Endothelial cell of umbilical vein (primary cell): ENCODE measurements around the gene TRIM47. TPM values are rescaled to one million over a fixed set of nuclear protein-coding genes. Genes with fewer than 3 reads are reported as not detected.

Experiments
- BruUV-seq: library from RNA; stranded (reverse); fragments of 400-500 nt; replicated peaks from 2 replicates; lab custom pipeline; 2021; lab: Mats Ljungman, UMichigan
- CTCF ChIA-PET: fragments of 300-600, 350-600 bp; sonication (Branson Sonifier 250); formaldehyde crosslinking; loops from one replicate; lab custom pipeline; 2021; ENCODE audit warnings: antibody characterized with exemption, inconsistent platforms; lab: Charles Lee
- POLR2A ChIA-PET: fragments of 300-600, 350-600 bp; sonication (Branson Sonifier 250); formaldehyde crosslinking; loops from one replicate; lab custom pipeline; 2021; ENCODE audit warnings: antibody characterized with exemption, inconsistent platforms; lab: Charles Lee
- DNase-seq: peaks from one replicate; pipeline ENCODE4 v3.0.0-alpha.2; 2011; ENCODE audit warnings: low read depth, low spot score
- FAIRE-seq: peaks from 2 replicates; lab custom pipeline; 2011; peaks lifted over from hg19 to GRCh38; lab: Jason Lieb, UNC
- H2AFZ ChIP-seq: 2 replicates; pipeline ENCODE4 v1.6.0; 2012; ENCODE audit warnings: low read depth, low read length, control low read depth, inconsistent platforms
- H3K27ac ChIP-seq: 2 replicates; pipeline ENCODE4 v1.5.1; 2011; ENCODE audit warnings: low read depth, mild to moderate bottlenecking, control low read depth, low read length, moderate library complexity; ENCODE audit not compliant: insufficient read depth
- H3K27me3 ChIP-seq, 2 experiments: 2 replicates each; pipeline versions ENCODE4 v1.6.0 to v1.6.1; 2011; ENCODE audit warnings: low read length in 2 of 2, mixed read lengths in 1 of 2; ENCODE audit not compliant: control insufficient read depth in 2 of 2, insufficient read depth in 2 of 2
- H3K36me3 ChIP-seq, 2 experiments: 2 replicates in 1 of 2; 3 replicates in 1 of 2; pipeline ENCODE4 v1.5.1; 2011; ENCODE audit warnings: low read length in 2 of 2, mild to moderate bottlenecking in 1 of 2, moderate library complexity in 1 of 2; ENCODE audit not compliant: control insufficient read depth in 2 of 2, insufficient read depth in 2 of 2; ENCODE audit errors: extremely low read depth in 1 of 2
- H3K4me1 ChIP-seq: 3 replicates; pipeline ENCODE4 v1.5.1; 2011; ENCODE audit warnings: mild to moderate bottlenecking, low read length; ENCODE audit not compliant: control insufficient read depth, insufficient read depth; ENCODE audit errors: extremely low read depth
- H3K4me2 ChIP-seq: 2 replicates; pipeline ENCODE4 v1.6.1; 2011; ENCODE audit warnings: low read length, control low read depth, mixed read lengths; ENCODE audit not compliant: insufficient read depth
- H3K4me3 ChIP-seq, 3 experiments: fragments of 200-600 bp in 1 of 3; sonication (generic), shearing (Covaris generic) in 1 of 3; replicated peaks in 1 of 3; 2 replicates each; pipeline ENCODE4 v1.5.1; 2011 to 2016; ENCODE audit warnings: control low read depth in 3 of 3, low read length in 3 of 3, mild to moderate bottlenecking in 2 of 3, inconsistent platforms in 1 of 3, low read depth in 1 of 3, moderate library complexity in 1 of 3; ENCODE audit not compliant: insufficient read depth in 1 of 3
- H3K79me2 ChIP-seq: 2 replicates; pipeline ENCODE4 v1.6.0; 2012; ENCODE audit warnings: low read length, inconsistent platforms; ENCODE audit not compliant: control insufficient read depth, insufficient read depth
- H3K9ac ChIP-seq: replicated peaks from 2 replicates; pipeline ENCODE3; 2011; ENCODE audit warnings: low read length, control low read depth; ENCODE audit not compliant: insufficient read depth; ENCODE audit errors: extremely low read depth
- H3K9me1 ChIP-seq: replicated peaks from 3 replicates; pipeline ENCODE4 v1.6.0; 2011; ENCODE audit warnings: mild to moderate bottlenecking, low read length; ENCODE audit not compliant: control insufficient read depth, insufficient read depth; ENCODE audit errors: extremely low read depth
- H3K9me3 ChIP-seq: replicated peaks from 2 replicates; pipeline ENCODE4 v1.5.1; 2012; ENCODE audit warnings: low read length, inconsistent platforms; ENCODE audit not compliant: control insufficient read depth, insufficient read depth
- H4K20me1 ChIP-seq: replicated peaks from 2 replicates; pipeline ENCODE3; 2011; ENCODE audit warnings: mild to moderate bottlenecking, low read length; ENCODE audit not compliant: control insufficient read depth, insufficient read depth; ENCODE audit errors: extremely low read depth
- FOS ChIP-seq: IDR thresholded peaks from 2 replicates; pipeline ENCODE4 v1.6.1; 2011; ENCODE audit warnings: mild to moderate bottlenecking, low read length, moderate library complexity, borderline replicate concordance; ENCODE audit not compliant: insufficient read depth
- GATA2 ChIP-seq: IDR thresholded peaks from 2 replicates; pipeline ENCODE4 v1.7.0; 2011; ENCODE audit warnings: low read depth, mild to moderate bottlenecking, moderate library complexity, mixed read lengths, low read length; ENCODE audit not compliant: insufficient read length, insufficient read depth
- JUN ChIP-seq: IDR thresholded peaks from 2 replicates; pipeline ENCODE4 v1.6.1; 2011; ENCODE audit warnings: borderline replicate concordance, low read depth; ENCODE audit not compliant: insufficient read length, insufficient read depth
- MAX ChIP-seq: IDR thresholded peaks from 2 replicates; pipeline ENCODE4 v1.6.1; 2011; ENCODE audit not compliant: insufficient read depth, insufficient read length
- MYC ChIP-seq: IDR thresholded peaks from one replicate; pipeline ENCODE4 v1.6.1; 2011; ENCODE audit warnings: mild to moderate bottlenecking, low read depth, low read length
- POLR2A ChIP-seq: IDR thresholded peaks from 2 replicates; pipeline ENCODE4 v1.6.1; 2012; ENCODE audit warnings: low read depth, mild to moderate bottlenecking, control low read depth, low read length
- POLR2AphosphoS5 ChIP-seq: IDR thresholded peaks from 2 replicates; pipeline ENCODE4 v1.6.1; 2012; ENCODE audit warnings: low read depth, mild to moderate bottlenecking, control low read depth, low read length, moderate library complexity; ENCODE audit not compliant: insufficient read depth
- dilution Hi-C: fragments of 300-500 bp; cut with MboI; formaldehyde crosslinking; loops from one replicate; pipeline ENCODE4 v1.15.0; 2019; ENCODE audit warnings: low sequenced_read_pairs; ENCODE audit not compliant: extremely low pct_ligation_motif_present
- intact Hi-C: fragments of 100-400 bp; cut with micrococcal nuclease; formaldehyde crosslinking; loops from one replicate; pipeline ENCODE4 v1.10.0; 2022
- polyA plus RNA-seq, 4 experiments: library from polyadenylated mRNA; depleted of rRNA in 3 of 4; stranded (reverse) in 3 of 4; unstranded in 1 of 4; fragments of >200 nt; gene quantifications; 2 replicates each; pipeline versions ENCODE4 v1.2.1 to v1.2.3, GENCODE V29; 2011 to 2012; ENCODE audit warnings: missing spikeins in 1 of 4
- total RNA-seq: library from RNA; stranded (reverse); gene quantifications from 2 replicates; pipeline ENCODE4 v1.2.3, GENCODE V29; 2021
- TF ChIP-seq, protein P1 (sequence below), 2 donors: IDR thresholded peaks; 1 replicate in 1 of 2; 2 replicates in 1 of 2; pipeline ENCODE4 v1.5.1; 2011; ENCODE audit warnings: low read length in 2 of 2, mild to moderate bottlenecking in 2 of 2, moderate library complexity in 2 of 2, control low read depth in 1 of 2, inconsistent platforms in 1 of 2, low read depth in 1 of 2; ENCODE audit not compliant: insufficient read depth in 1 of 2; ENCODE audit errors: extremely low read depth in 1 of 2

The TRIM47 gene
- total and polyA plus RNA-seq, 2 donors (not counting 3 experiments of a cell fraction or from before 2014, with no cell fraction given): 67.7 to 75.1 TPM

- H3K4me3 ChIP-seq: peak within 1 kb of the TSS; percentile 19 to 76 (median 75)
- H3K27me3 ChIP-seq: no peaks in the 10 kb centered on the region
- ChIA-PET POLR2A (interaction anchor here (0.6 to 2.8 kb wide), 10 partner anchors 17 to 219 kb away, joined by 3 to 23 read pairs (median 6); partner anchors contain the start of genes FBF1 and GALR2), CTCF (interaction anchor here (0.7 to 11.3 kb wide), 18 partner anchors 9 to 586 kb away, joined by 3 to 241 read pairs (median 6); partner anchors contain the start of genes MRPL38, TRIM47 and TRIM65)
- DNase-seq (peak; percentile 100), FAIRE-seq (peak; percentile 99)
- peaks cover 39% of the 10 kb centered on the region for H3K4me1 ChIP-seq
- H4K20me1 ChIP-seq: no peaks in the 10 kb centered on the region
- peak within 1 kb of the TSS; percentile 83 for H3K9ac ChIP-seq
- BruUV-seq: TSS peak; percentile 71
- dilution Hi-C loops: no loop called here
- peak within 1 kb of the TSS; percentile 84 for H3K4me2 ChIP-seq
- H3K27ac ChIP-seq: peak within 1 kb of the TSS; percentile 89
- peak; percentile 81 for TF ChIP-seq POLR2A
- no peak for TF ChIP-seq JUN
- no peak for TF ChIP-seq MYC
- no peak for TF ChIP-seq GATA2
- peak; percentile 93 for TF ChIP-seq MAX
- TF ChIP-seq POLR2AphosphoS5: peak; percentile 83
- TF ChIP-seq, protein P1, sequence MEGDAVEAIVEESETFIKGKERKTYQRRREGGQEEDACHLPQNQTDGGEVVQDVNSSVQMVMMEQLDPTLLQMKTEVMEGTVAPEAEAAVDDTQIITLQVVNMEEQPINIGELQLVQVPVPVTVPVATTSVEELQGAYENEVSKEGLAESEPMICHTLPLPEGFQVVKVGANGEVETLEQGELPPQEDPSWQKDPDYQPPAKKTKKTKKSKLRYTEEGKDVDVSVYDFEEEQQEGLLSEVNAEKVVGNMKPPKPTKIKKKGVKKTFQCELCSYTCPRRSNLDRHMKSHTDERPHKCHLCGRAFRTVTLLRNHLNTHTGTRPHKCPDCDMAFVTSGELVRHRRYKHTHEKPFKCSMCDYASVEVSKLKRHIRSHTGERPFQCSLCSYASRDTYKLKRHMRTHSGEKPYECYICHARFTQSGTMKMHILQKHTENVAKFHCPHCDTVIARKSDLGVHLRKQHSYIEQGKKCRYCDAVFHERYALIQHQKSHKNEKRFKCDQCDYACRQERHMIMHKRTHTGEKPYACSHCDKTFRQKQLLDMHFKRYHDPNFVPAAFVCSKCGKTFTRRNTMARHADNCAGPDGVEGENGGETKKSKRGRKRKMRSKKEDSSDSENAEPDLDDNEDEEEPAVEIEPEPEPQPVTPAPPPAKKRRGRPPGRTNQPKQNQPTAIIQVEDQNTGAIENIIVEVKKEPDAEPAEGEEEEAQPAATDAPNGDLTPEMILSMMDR (IDR thresholded peaks at IDR 0.05; ENCODE audit: extremely low read depth in 1 of 2, insufficient read depth in 1 of 2, low read depth in 1 of 2, low read length in 2 of 2): peak; percentile 42 to 54
- no peak for TF ChIP-seq FOS
- no peaks in the 10 kb centered on the region for H3K9me3 ChIP-seq
- H3K79me2 ChIP-seq: peaks cover 13% of the 10 kb centered on the region
- peaks cover 0 to 11% of the 10 kb centered on the region in 2 experiments for H3K36me3 ChIP-seq
- intact Hi-C loops: loop anchor here (1.0 to 2.0 kb wide), 6 partner anchors 10 to 71 kb away; partner anchors contain the start of genes TRIM65 and UNK
- peak within 1 kb of the TSS; percentile 13 for H2AFZ ChIP-seq
- no peaks in the 10 kb centered on the region for H3K9me1 ChIP-seq
These were observed 22.9 kb downstream of the TRIM47 start, which contains the start of gene WBP2 for GRCh38 chr17:75855310-75856061. WBP2 (minus strand) TSS chr17:75855335; CDS start chr17:75855297, 38 bp downstream.
